HG02981 (cell line): ENCODE measurements around the gene CCR7.

ENCODE experiments used
- ATAC-seq: cut with Tn5 transposase; IDR thresholded peaks from one replicate; pipeline ENCODE4 v1.9.1; 2021; ENCODE audit warnings: mild to moderate bottlenecking, moderate library complexity; ENCODE audit not compliant: unreplicated experiment

The CCR7 gene, protein sequence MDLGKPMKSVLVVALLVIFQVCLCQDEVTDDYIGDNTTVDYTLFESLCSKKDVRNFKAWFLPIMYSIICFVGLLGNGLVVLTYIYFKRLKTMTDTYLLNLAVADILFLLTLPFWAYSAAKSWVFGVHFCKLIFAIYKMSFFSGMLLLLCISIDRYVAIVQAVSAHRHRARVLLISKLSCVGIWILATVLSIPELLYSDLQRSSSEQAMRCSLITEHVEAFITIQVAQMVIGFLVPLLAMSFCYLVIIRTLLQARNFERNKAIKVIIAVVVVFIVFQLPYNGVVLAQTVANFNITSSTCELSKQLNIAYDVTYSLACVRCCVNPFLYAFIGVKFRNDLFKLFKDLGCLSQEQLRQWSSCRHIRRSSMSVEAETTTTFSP

DNA sequence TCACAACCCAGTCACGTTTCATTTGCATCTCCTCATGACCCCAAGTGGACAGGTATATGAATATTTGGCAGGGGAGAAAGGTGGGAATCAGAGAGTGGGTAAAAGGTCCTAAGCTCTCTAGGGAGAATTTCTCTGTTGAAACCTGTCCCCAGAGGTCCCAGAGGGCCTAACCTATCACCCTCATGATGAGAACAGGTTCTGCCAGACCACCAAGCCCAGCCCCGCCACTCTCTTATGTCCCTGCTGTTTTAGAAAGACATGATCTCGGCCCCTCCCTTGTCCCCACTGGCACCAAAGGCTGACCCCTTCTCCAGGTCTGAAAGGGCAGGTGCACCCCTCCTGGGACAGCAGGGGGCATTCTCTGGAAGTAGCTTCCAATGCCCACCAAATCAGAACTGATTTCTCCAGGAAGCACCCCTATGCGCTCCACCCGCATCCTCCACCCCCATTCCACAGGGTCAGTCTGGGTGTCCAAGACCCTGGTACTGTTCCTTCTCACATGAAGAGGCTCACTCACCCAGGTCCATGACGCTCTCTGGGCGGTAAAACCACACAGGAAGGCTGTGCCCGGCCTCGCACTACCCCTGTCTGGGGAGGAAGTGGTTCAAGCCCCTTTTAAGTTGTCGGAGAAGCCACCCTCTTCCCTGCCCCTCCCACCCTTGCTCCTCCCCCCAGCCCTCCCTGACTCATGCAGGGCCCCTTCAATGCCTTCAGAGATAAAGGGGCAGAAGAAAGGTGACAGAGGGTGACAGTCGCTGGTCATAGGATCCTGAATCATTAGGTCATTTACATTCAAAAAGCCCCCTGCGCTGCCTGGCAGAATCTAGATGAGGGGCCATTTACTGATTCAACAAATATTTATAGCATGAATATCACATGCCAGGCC lies at the start of gene CCR7:
Gene CCR7, minus strand, starts transcription at position 590 of the 886 bp plus-strand sequence. Its CDS starts 63 bp downstream, at position 527.
- no peak for ATAC-seq

DNA sequence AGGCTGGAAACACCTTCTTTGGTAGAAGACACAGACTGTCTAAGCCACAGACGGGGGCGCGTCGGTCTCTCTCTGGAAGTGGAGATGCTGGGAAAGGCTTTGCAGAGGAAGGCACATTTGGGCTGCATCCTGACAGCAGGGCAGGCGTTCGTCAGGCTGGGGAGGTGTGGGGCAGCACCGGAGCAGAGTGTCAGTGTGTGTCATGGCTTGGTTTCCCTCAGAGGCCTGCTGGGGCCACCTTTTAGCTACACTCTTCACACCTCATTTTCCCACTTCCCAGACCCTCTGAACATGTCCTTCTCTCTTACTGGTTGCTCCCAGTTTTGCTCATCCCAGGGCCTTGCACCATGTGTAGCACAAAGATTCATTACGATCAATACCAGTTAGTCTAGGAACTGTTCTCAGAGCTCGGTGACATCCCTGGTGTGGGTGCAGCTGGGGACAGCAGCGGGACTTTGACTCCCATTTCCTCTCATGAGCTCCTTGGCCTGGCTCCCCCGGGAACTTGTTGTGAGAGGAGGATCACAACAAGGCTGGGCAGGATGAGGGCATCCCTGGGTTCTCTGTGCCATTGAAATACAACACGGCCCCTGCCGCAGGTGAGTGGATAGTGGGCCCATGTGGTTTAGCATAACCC lies 49.3 kb upstream of the CCR7 start:
- peak; percentile 5 for ATAC-seq

DNA sequence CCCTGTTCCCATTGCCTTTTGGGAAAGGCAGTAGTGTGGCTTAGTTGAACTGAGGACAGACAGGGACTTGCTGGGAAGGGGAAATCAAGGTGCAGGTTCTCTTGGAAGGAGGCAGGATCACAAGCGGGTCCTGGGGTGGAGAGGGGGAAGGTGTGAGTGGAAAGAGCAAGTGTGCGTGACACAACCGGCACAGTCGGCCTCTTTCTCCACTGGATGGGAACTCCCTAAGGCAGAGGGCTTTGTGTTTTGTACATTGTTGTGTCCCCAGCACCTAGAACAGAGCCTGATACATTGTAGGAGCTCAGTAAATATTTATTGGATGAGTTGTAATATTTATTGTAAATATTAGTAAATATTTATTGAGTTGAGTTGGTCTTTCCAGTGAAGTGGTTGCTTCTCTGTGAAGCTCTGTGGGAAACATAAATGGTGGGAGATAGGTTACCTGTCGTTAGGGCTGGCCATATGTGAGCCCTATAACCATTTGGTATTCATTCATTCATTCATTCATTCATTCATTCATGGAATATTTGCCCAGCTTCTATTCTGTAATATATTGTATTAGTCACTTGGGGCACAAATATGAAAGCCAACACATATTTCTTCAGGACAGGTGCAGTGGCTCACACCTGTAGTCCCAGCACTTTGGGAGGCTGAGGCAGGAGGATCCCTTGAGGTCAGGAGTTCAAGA lies 48.3 kb upstream of the CCR7 start:
- ATAC-seq, result no peak

DNA sequence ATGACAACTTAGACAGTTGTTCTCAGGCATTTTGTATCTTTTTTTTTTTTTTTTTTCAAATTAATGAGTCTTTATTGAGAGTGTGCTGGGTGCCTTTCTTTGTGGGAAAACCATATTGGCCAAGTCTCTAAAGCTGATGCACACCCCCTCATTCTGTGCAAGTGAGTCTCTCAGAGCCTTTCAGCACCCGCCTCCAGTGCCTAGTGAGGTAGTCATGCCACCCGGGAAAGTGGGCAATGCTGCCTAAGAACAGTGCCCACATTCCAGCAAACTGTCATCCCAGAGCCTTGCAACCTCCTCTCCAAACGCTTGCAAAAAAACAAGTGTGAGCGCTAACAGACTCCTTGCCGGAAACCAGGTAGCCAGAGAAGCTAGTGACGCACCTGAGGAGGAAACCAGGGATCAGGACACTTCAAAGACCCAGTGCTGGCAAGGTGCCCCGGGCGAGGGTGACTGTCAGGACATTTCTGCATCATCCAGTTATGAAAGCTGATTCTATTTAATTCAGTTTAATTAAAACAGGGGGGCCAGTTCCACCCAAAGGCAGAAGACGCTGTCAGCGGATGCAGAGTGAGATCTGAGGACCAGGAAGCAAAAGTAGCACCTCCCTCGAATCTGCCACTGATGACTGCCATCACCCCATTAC lies 47.5 kb upstream of the CCR7 start:
- ATAC-seq, result no peak

DNA sequence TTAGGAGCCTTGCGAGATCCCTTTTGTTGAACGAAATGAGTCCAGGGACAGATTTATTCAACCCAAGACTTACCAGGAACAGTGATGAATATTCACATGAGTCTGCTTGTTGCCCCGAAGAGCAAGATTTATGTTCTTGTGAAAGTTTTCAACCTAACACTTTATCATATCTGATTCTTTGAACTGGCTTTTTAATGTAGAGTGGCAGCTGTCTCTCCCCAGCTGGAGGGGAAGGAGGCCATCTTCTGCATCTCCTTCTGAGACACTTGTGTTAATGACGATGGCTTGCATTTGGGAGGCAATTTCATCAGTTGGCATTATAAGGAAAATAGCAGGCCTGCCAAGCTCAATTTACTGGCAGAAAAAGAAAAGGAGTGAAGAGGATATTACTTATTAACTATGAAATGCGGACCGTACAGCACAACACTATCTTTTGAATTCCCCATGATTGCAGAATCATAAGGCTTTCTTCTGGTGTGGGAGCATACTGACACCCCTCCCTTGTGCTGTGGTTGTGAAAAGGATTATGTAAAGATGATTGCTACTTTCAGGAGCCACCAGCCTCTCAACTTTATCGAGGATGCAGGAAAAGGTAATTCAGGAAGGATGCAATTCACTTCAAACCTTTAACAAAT lies 46.7 kb upstream of the CCR7 start:
- ATAC-seq, result no peak

DNA sequence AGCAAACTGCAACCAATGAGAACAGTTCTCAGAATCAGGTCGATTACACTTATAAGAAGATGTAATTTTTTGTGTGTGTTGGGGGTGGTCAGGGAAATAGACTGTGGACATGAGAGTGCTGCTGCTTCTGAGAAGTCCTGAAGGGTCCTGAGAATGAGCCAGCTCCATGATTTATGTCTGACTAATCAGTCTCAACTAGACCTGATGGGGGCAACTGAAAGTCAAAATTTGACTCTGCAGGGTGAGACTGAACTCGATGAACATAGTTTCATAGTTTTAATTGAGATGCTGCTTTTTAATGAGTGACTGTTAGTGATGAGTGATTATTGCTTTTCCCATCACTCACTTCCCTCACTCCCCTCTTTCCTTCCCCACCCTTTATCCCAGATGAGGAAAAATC lies 45.1 kb upstream of the CCR7 start:
- no peak for ATAC-seq

DNA sequence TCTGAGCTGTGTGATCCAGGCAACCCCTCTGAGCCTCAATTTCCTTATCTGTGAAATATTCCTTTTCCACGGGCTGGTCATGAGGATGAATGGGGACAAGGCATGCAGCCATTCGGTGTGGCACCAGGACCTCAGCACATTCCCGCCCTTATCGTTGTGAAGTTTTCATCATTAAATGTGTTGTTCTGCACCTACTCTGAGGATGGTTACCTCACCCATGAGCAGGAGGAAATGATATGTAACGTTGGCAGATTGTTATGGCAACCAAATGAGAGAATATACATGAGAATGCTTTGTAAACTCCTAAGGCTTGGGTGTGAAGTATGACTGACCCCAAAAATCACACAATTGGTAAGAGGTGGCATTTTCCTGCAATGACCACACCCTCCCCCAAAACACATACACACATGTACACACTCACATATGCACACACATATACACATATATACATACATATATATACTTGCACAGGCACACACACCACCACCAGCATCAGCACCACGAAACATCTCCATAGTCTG lies 42.8 kb upstream of the CCR7 start:
- ATAC-seq, result no peak

DNA sequence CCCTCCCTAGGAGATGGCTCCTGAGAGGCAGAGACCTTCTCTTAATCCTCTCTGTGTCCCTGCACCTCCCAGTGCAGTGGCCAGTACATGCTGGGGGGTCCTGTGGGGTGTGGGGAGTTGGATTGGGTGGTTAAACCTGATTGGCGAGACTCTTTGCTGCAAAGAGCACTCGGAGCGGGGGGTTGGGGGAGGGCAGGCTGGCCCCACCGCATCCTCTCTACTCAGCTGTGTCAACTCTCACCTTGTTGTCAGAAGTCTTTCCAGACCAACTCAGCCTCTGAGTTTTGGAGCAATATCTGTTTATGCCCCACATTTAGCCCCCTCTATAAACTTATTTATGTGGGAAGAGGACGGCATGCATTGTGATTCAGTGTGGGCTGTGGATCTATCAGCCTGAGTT lies 42.4 kb upstream of the CCR7 start:
- ATAC-seq, result no peak

DNA sequence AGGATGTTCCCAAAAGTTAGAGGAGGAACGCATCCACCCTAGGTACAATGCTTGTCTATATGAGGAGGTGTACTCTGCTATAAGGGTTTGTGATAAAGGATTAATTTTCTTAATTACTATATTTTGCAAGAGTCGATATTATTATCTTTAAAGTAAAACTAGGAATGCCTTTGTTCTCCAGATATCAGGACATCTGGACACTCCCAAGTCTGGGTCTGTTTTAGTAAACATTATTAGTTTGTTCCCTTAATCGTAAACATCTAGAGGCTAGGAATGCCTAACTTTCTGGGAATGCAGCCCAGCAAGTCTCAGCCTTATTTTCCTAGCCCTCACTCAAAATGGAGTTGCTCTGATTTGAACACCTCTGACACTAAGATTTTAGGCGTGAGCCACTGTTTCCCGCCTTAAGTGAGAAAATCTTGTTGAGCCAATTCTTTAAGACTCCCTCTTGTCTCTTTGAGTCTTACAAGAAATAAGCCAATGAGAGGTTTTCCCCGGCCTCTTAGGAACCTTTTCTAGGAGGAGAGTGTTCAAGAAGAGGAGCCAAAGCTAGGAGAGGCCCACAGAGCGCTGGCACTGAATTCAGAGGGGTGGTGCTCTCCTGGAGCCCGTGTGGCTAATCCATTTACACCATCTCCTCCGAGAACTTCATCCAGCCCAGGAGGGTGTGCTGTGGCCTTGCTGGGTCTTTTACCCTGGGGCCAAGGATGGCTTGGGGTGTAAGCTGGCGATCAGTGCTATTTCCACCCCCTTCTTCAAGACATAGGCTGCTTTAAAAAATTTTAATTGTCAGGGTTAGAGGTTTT lies 41.5 kb upstream of the CCR7 start:
- no peak for ATAC-seq

DNA sequence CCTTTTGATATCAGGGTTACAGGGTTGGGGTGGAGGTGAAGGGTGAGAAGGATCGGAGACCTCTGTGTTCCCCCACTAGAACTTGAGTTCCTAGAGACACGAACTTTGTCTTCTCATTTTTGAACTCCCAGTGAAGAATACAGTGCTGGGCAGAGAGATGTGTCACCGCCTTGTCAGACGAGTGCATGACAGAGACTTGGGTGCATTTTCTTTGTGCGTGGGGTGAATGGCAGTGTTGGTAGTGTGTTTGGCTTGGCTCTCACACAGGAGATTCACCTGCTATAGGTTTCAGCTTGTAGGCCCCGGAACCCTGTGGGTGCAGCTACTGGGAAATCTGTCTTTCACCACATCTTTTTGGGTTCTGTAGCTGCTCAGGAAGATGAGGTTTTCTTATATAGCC lies 40.0 kb upstream of the CCR7 start:
- ATAC-seq, result no peak

DNA sequence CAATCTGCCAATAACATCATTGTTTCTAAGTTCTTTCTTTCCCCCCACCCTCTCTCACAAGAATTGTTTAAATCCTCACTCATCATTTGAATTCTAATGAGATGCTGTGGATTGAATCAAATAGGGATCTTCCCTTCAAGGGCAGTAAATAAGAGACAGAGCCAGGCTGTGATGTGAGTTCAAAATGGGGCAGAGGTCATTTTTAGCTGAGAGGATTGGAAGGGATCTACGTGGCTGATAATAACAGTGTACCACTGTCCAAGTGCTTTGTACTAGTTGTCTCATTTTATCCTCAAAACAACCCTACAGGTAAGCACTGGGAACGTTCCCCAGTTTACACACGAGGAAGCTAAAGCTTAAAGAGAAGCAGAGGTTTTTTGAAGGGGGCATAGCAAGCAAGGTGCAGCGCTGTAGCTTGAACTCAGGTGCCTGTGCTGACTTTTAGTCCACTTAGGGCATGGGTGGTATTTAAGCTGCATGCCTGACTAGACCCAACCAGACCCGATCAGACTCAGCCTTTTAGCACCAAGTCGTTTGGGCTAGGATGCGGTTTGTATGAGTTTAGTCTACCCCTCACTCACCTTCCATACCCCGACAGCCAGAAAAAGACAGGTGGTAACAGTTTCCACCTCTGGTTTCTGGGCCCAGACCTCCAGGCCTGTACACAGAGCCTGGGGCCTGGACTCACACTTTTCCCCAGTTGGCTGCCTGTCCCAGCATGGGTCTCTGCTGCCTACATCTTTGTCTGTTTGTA lies 39.2 kb upstream of the CCR7 start:
- ATAC-seq, result no peak

DNA sequence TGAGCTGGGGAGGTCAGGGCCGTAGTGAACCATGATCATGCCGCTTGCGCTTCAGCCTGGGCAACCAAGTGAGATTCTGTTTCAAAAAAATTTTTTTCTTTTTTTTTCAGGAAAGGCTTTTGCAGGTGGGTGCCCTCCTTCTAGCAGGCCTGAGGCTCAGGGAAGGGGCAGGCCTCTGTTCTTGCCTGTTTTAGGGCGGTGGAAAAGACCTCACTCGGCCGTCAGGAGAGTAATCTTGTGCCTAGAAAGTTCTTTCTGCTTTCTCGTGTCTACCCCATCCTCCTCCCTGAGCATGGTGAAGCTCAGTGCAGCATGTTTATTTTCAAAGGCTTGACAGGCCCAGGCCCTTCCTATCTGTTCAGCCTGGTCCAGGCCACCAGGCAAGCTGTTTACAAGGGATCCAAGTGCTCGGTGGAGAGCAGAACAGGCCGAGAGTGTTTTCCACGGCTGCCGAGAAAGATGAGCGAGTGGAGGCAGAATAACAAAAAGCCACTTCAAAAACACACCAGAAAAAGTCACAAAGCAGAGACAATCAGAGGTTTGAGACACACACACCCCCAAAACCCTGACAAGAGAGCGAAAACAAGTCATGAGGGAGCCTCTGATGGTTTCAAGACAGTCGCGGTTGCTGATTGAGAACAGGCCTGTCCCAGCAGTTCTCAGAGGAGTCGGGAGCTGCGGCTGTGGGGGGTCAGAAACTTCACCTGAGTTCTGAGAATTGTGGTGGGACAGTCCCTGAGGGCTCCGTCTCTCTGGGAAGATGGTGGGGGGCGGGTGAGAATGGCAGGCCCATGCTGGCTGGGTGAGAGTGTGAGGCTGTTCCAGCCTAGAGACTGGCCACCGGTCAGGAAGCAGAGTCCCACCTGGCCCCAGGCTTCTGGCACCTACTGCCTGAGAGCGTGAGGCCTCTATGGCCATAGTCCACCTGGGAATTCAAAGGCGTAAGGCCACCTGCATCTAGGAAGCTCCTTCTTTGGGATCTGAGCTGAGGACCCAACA lies 37.5 kb upstream of the CCR7 start:
- no peak for ATAC-seq

DNA sequence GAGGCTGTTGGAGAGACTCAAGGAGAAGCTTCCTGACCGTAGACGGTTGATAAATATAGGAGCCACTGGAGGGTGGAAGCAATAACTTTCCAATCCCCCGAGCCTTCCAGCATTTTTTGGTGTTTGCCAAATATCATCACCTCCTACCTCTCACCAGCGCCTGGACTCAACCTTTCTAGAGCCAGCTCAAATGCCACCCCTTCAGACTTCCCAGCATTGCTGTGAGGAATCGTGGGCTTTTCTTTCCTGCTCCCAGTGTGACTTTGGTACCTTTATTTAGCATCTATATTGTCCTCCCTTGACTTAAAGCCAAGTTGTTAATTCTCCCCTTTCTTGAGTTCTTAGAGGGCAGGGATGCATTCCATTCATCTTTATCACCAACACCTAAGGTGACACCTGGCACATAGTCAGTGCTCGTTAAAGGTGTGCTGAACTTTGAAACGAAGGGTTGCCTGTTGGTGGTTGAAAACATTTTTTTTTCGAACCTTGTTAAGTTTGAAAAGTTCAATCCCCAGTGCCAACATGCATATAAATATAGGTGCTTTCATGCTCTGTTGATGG lies 35.3 kb upstream of the CCR7 start:
- ATAC-seq, result no peak

DNA sequence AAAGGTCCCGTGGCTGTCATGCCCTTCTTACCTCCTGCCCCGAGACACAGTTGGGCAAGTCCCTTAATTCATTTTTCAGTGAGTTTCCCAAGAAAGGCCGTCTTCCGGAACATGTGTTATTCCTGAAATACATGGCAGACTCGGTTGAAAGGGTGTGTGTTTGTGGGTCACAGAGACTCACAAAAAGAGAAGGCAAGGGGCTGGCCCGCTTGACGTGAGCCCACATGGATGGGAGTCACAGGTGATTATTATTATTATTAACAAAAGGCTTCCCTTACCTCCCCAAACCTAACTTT lies 34.1 kb upstream of the CCR7 start:
- no peak for ATAC-seq

DNA sequence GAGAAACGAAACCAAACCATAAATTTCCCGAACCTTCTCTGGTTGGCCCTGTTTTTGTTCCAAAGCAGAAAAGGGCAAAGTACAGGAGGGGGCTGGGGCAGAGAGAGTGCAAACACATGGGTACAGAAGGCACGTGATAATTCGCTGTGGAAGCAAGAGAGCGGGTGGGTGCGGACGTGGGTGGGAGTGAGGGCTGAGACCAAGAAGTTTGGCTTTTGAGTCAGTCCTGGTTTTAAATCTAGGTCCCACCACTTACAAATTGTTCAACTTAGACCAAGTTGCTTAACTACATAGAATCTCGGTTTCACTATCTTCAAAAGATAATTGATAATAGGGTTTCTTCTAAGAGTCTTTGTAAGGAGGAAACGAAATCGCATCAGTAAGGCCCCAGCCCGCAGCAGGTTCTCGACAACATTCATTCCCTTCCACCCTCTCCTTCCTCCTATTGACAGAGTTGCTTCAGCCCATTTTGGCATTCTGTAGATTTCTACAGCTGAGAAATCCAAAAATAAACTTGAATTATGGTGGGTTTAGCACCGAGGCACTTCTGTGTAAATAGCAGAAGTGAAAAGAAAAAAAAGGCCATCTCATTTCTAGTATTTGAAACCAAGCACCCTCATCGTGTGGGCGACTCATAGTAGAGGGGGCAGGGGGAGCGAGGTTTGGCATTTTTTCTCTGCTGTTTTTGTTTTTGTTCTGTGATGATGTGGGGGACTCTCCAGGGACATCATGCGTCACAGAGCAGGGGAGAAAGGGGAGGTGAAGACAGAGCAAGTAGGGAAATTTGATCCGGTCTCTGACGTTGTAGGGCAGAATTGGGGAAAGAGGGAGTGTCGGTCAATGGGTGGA lies 33.6 kb upstream of the CCR7 start:
- peak; percentile 64 for ATAC-seq

DNA sequence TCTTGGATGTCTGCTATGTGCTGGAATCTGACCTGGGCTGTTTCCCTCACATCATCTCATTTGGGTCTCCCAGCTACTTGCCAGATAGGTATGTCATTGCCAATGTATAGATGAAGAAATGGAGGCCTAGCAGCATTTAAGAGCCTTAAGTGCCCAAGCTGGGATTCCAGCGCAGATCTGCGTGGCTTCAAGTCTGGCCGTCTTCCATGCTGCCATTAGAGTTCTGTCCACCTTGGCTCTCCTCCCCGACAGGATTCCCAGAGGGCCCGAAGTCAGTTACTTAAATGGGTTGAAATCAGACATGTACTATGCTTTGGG lies 33.0 kb upstream of the CCR7 start:
- no peak for ATAC-seq
